ENCODE data around the gene NLRP13.

NLRP13 gene

DNA sequence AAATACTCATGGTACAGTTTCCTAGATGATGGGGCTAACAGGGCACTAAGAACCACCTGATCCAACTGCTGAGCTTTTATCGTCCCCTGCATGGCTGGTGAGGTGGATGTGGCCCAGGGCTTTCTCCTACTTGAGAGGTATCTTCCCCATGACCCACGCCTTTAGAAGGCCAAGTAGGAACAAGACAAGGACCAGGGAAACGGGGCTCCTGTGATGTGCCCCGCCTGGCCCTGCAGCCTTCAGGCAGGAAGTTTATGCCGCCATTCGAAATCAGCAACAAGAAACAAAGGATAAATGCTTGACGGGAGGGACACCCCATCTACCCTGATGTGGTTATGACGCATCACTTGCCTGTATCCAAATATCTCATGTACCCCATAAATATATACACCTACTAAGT lies 4.1 kb downstream of the NLRP13 start:
- H3K9me3 ChIP-seq (ENCODE audit: control insufficient read depth, insufficient read depth, low read length), result no peaks in the 10 kb centered on the region

DNA sequence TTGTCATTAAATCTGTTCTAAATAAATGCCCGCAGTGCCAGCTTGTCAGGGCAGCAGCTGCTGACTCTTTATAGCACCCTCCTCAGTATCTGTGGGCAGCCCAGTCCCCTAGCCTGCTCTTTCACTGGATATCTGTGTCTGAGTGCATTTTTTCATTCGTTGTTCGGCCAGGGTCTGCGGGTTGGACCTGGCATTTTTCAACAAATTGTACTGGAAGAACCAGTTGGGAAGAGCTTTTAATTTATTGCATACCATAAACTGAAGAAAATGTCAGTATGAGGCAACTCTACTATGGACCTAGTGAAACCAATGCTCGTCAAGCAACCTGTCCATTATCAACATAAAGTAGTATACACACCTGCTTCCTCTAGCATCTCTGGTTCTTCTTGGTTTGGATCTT lies 8.6 kb downstream of the NLRP13 start:
- Histone ChIP-seq H3K9ac (ENCODE audit: low read depth, low read length) (no peak overlapping the region), H3K4me1 (ENCODE audit: insufficient read depth, low read length) (no peaks in the 10 kb centered on the region), H3K9me3 (ENCODE audit: control insufficient read depth, insufficient read depth, low read length) (no peaks in the 10 kb centered on the region), H3K36me3 (ENCODE audit: insufficient read depth, low read length) (no peaks in the 10 kb centered on the region)

More for the DNA sequence above, 4.1 kb downstream of the NLRP13 start:
- no peak overlapping the region for H3K9ac ChIP-seq (ENCODE audit: low read depth, low read length)
- no peaks in the 10 kb centered on the region for H3K36me3 ChIP-seq (ENCODE audit: insufficient read depth, low read length)
- H3K4me1 ChIP-seq (ENCODE audit: insufficient read depth, low read length), result no peaks in the 10 kb centered on the region

DNA sequence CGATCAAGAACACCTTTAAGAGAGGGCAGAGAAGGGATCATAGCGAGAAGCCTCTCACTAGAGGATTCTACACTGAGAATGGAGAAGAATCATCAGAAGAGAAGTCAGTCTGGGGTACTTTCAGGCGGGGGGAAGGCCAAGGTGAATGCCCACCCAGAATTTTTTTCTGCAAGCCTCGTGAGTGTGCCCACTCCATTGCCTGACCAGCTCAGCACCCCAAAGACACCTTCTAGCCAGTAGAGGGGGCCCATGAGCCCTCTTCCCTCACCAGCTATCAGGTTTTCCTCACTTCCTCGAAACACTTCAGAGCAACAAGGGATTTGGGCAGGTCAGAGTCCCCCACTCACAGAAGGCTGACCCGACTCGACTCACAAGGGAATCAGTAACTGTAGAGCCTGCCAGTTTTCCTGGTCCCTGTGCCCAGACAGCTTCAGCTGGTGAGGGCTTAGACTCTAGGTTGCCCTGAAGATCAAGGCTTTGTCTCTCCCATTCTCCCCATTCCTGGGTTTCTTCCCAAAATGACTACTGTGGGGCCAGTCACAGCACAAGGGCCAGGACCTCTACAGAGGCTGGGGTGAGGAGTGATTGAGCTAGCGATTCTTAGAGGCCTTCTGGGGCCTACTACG lies 18.4 kb downstream of the NLRP13 start:
- Histone ChIP-seq H3K9ac (ENCODE audit: low read depth, low read length) (no peak overlapping the region), H3K4me1 (ENCODE audit: insufficient read depth, low read length) (no peaks in the 10 kb centered on the region), H3K36me3 (ENCODE audit: insufficient read depth, low read length) (no peaks in the 10 kb centered on the region), H3K9me3 (ENCODE audit: control insufficient read depth, insufficient read depth, low read length) (no peaks in the 10 kb centered on the region)

DNA sequence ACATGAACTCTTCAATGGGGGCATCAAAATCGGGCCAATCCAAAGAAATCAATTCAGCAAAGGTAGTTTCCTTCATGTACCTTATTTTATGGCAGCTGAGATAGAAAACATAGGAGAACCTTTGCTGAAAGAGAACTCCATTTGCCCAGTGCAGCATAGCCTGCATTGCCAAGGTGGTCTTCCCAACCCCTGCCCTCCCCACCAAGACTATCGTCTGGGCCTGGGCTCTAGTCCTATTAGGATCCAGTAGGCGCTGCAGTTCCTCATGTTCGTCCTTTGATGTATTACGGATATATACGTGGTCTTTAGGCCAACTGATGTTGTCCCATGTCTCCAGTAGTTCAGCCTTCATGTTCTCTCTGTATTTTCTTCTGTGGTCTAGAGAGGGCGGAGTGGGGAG lies 19.2 kb downstream of the NLRP13 start:
- H3K4me1 ChIP-seq (ENCODE audit: insufficient read depth, low read length), result no peaks in the 10 kb centered on the region
- H3K9ac ChIP-seq (ENCODE audit: low read depth, low read length), result no peak overlapping the region
- H3K9me3 ChIP-seq (ENCODE audit: control insufficient read depth, insufficient read depth, low read length), result no peaks in the 10 kb centered on the region
- no peaks in the 10 kb centered on the region for H3K36me3 ChIP-seq (ENCODE audit: insufficient read depth, low read length)

DNA sequence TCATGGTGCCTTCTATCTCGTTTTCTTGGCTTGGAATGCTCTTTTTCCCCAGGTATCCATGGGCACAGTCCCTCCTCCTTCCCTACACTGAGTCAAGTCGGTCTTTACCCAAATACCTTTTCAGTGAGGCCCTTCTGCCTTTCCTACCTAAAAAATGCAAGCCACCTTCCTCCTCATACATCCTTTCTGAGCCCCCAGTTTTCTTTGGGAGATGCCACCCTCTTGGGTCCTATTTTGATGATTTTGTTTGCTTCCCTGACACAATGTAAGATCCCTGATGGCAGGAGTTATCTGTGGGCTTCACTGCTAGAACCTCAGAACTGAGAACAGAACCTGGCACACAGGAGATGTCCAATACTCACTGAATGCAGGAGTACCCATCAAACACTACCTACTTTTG lies 22.3 kb downstream of the NLRP13 start:
- Histone ChIP-seq H3K9ac (ENCODE audit: low read depth, low read length) (no peak overlapping the region), H3K4me1 (ENCODE audit: insufficient read depth, low read length) (no peaks in the 10 kb centered on the region), H3K36me3 (ENCODE audit: insufficient read depth, low read length) (no peaks in the 10 kb centered on the region), H3K9me3 (ENCODE audit: control insufficient read depth, insufficient read depth, low read length) (no peaks in the 10 kb centered on the region)

DNA sequence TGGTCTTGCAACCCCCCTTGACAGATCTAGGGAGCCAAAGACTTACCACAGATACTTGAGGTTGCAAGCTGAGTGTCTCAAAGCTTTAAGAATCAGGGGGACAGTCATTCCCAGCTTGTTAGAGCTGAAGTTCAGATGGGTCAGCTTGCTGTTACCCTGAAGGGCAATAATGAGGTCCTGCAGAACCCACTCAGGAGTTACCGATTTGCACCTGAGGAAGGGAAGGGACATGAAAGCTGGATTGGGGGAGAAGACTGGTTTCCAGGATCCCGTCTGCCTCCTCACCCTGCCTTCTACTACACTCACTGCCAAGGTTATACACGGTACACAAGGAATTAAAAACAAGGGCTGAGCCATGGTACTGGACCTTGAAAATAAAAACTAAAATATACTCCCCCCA lies 24.4 kb downstream of the NLRP13 start:
- H3K36me3 ChIP-seq (ENCODE audit: insufficient read depth, low read length), result no peaks in the 10 kb centered on the region
- no peak overlapping the region for H3K9ac ChIP-seq (ENCODE audit: low read depth, low read length)
- no peaks in the 10 kb centered on the region for H3K9me3 ChIP-seq (ENCODE audit: control insufficient read depth, insufficient read depth, low read length)
- no peaks in the 10 kb centered on the region for H3K4me1 ChIP-seq (ENCODE audit: insufficient read depth, low read length)

DNA sequence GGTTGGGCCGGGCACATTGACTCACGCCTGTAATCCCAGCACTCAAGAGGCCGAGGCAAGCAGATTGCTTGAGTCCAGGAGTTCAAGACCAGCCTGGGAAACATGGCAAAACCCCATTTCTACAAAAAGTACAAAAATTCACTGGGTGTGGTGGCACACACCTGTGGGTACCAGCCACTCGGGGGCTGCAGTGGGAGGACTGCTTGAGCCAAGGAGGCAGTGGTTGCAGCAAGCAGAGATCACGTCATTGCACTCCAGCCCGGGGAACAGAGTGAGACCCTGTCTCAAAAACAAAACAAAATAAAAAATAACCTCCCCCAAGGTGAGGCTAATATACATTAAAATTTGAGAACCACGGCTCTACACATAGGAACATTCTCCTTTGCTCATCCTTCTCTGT lies 24.9 kb downstream of the NLRP13 start:
- Histone ChIP-seq H3K36me3 (ENCODE audit: insufficient read depth, low read length) (no peaks in the 10 kb centered on the region), H3K9me3 (ENCODE audit: control insufficient read depth, insufficient read depth, low read length) (no peaks in the 10 kb centered on the region), H3K4me1 (ENCODE audit: insufficient read depth, low read length) (no peaks in the 10 kb centered on the region), H3K9ac (ENCODE audit: low read depth, low read length) (no peak overlapping the region)

DNA sequence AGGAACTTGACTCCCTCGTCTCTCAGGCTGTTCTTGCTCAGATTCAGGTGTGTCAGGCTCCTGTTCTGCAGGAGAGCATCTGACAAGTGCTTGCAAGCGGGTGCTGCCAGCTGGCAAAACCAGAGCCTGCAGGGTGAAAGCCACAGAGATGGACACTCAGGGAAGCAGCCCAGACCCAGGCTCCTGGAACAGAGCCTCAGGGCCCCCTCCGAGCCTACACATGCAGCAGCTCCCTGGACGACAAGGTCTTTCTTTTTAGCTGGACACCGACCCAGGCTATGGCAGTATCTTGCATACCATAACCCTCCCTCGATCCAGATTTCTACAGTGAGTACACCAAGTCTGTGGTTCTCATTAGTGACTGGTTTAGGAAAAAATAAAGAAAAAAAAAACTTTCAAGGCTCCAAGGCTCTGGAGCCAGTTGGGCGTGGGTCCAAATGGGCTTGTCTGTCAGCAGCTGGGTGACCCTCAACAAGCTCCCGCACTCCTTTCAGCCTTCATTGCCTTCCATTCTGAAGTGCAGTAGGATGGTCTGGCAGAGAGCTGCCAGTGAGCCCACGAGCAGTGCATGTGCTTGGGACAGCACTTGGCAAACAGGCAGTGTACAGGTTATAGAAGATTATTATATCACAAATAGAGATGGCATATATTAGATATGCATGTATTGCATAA lies 29.9 kb downstream of the NLRP13 start:
- Histone ChIP-seq H3K9ac (ENCODE audit: low read depth, low read length) (no peak overlapping the region), H3K36me3 (ENCODE audit: insufficient read depth, low read length) (no peaks in the 10 kb centered on the region), H3K4me1 (ENCODE audit: insufficient read depth, low read length) (no peaks in the 10 kb centered on the region), H3K9me3 (ENCODE audit: control insufficient read depth, insufficient read depth, low read length) (no peaks in the 10 kb centered on the region)

DNA sequence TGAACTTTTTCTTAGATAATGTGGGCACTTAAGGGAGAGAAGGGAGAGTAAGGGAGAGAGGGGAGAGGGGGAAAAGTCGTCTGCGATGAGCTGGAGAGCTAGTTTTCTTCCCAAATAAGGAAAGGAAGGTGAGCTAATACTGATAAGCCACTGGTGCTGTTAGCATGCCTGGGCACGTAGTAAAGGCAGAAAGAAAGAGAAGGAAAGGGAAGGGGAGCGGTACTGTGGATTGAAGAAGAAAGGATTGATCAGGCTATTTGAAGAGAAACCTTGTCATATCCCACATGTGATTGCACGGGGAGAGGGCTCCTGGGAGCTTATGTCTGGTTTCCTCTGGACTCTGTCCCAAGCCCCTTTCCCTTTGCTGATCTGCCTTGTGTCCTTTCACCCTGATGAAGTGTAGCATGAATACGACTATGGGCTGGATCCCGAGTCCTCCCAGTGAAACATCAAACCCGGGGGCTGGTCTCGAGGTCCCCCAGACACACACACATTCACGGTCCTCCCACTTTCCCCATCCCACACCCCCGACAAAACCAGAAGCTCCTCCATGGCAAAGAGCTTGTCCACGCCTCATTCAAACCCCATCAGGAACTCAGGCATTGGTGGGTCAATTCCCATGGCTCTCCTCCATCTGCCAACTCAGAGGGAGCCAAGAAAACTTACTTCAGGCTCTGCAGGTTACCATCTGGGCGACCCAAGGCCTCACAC lies 30.6 kb downstream of the NLRP13 start:
- Histone ChIP-seq H3K9ac (ENCODE audit: low read depth, low read length) (no peak overlapping the region), H3K9me3 (ENCODE audit: control insufficient read depth, insufficient read depth, low read length) (no peaks in the 10 kb centered on the region), H3K36me3 (ENCODE audit: insufficient read depth, low read length) (no peaks in the 10 kb centered on the region), H3K4me1 (ENCODE audit: insufficient read depth, low read length) (no peaks in the 10 kb centered on the region)

DNA sequence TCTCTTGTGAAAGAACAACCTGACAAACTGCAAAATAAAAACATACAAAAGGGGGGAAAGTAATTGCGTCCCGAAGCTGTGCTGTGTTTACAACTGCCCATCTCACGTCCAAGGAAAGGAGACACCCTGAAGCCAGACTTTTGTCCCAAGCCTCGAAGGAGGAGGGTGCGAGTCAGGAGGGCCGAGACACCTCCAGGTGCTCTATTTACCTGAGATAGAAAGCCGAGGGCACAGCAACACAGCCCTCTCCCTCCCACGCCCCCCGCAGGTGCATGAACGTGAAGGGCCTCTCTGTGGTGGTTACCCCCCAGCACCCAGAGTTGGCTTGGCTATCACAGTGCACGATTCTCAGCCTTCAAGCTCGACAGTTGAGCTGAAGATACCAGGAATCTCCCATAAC lies 33.2 kb downstream of the NLRP13 start:
- no peaks in the 10 kb centered on the region for H3K9me3 ChIP-seq (ENCODE audit: control insufficient read depth, insufficient read depth, low read length)
- no peaks in the 10 kb centered on the region for H3K4me1 ChIP-seq (ENCODE audit: insufficient read depth, low read length)
- no peaks in the 10 kb centered on the region for H3K36me3 ChIP-seq (ENCODE audit: insufficient read depth, low read length)
- H3K9ac ChIP-seq (ENCODE audit: low read depth, low read length), result no peak overlapping the region

DNA sequence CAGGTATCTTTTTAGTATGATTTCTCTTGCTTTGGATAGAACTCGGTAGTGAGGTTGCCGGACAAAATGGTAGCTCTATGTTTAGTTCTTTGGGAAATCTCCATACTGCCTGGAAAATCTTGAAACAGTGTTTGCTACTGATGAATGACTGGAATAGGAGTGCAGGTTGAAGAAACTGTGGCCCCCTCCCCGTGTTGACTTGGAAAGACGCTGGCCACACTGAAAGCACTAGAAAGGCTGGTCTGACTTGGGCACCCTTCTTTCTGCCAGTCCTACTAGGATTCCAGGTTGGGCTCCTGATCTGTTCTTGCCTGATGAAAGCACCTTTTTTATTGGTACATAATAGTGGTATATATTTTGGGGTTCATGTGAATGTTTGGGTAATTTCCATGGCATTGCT lies 49.5 kb downstream of the NLRP13 start:
- H3K36me3 ChIP-seq (ENCODE audit: insufficient read depth, low read length), result no peaks in the 10 kb centered on the region
- no peaks in the 10 kb centered on the region for H3K9me3 ChIP-seq (ENCODE audit: control insufficient read depth, insufficient read depth, low read length)
- H3K9ac ChIP-seq (ENCODE audit: low read depth, low read length), result no peak overlapping the region
- H3K4me1 ChIP-seq (ENCODE audit: insufficient read depth, low read length), result no peaks in the 10 kb centered on the region

DNA sequence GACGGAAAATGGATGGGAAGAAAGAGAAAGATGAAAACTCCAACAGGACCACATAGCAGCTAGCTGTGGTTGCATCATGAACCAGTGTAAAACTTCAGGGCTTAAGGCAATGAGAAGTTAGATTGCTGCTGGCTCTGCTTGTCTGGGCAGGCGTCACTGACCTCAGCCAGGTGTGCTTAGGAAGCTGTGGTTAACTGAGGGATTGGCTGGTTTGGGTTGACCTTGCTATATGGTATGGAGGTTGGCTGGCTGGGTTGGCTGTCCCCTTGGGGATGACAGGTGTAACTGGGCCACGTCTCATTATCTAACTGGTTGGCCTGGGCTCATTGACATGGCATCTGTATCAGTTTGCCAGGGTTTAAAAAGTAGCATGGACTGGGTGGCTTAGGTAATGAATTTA lies 54.9 kb downstream of the NLRP13 start:
- no peaks in the 10 kb centered on the region for H3K9me3 ChIP-seq (ENCODE audit: control insufficient read depth, insufficient read depth, low read length)
- H3K4me1 ChIP-seq (ENCODE audit: insufficient read depth, low read length), result no peaks in the 10 kb centered on the region
- H3K9ac ChIP-seq (ENCODE audit: low read depth, low read length), result no peak overlapping the region
- no peaks in the 10 kb centered on the region for H3K36me3 ChIP-seq (ENCODE audit: insufficient read depth, low read length)

DNA sequence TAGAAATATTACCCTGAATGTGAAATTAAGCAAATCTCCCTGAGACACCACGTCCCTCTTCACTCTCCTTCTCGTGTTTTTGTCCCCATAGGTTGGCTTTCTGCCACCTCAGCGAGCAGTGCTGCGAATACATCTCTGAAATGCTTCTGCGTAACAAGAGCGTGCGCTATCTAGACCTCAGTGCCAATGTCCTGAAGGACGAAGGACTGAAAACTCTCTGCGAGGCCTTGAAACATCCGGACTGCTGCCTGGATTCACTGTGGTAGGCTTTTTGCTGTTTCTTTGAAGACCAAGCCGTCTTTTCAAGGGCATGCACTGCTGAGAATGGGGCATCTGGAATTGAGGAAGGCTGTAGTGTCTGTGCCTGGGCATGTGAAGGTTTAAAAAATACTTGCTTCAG lies 61.4 kb downstream of the NLRP13 start:
- no peak overlapping the region for H3K9ac ChIP-seq (ENCODE audit: low read depth, low read length)
- H3K36me3 ChIP-seq (ENCODE audit: insufficient read depth, low read length), result no peaks in the 10 kb centered on the region
- H3K9me3 ChIP-seq (ENCODE audit: control insufficient read depth, insufficient read depth, low read length), result no peaks in the 10 kb centered on the region; the same call in 1 of the 2 replicates
- no peaks in the 10 kb centered on the region for H3K4me1 ChIP-seq (ENCODE audit: insufficient read depth, low read length)

DNA sequence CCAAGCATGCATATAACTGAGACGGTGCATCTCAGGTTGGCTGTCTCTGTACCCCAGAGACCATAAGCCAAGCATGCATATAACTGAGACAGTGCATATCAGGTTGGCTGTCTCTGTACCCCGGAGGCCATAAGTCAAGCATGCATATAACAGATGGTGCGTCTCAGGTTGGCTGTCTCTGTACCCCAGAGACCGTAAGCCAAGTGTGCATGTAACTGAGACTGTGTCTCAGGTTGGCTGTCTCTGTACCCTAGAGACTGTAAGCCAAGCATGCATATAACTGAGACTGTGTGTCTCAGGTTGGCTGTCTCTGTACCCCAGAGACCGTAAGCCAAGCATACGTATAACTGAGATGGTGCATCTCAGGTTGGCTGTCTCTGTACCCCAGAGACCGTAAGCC lies 65.0 kb downstream of the NLRP13 start:
- Histone ChIP-seq H3K9ac (ENCODE audit: low read depth, low read length) (no peak overlapping the region), H3K4me1 (ENCODE audit: insufficient read depth, low read length) (no peaks in the 10 kb centered on the region), H3K36me3 (ENCODE audit: insufficient read depth, low read length) (no peaks in the 10 kb centered on the region), H3K9me3 (ENCODE audit: control insufficient read depth, insufficient read depth, low read length) (no peaks in the 10 kb centered on the region; the same call in 1 of the 2 replicates)

DNA sequence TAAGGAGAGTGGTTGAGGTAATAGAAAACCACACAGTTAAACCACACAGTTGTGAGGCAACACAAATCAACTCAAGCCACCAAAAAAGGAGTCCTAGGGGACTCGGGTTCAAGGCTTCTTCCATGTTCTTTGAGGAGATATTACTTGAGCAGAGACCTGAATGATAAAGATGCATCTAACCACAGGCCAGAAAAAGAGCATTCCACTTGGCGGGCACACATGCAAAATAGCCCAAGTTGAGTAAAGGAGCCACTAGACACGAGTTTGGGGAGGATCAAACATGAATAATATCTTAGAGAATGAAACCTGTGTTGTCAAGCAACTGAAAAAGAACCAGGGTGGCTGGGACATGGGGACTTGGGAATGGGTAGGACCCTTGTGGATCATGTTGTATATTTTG lies 65.6 kb downstream of the NLRP13 start:
- Histone ChIP-seq H3K4me1 (ENCODE audit: insufficient read depth, low read length) (no peaks in the 10 kb centered on the region), H3K9ac (ENCODE audit: low read depth, low read length) (no peak overlapping the region), H3K9me3 (ENCODE audit: control insufficient read depth, insufficient read depth, low read length) (no peaks in the 10 kb centered on the region; the same call in 1 of the 2 replicates)

More for the DNA sequence above, 65.6 kb downstream of the NLRP13 start:
- H3K36me3 ChIP-seq (ENCODE audit: insufficient read depth, low read length), result no peaks in the 10 kb centered on the region
